HG03060 (cell line): Measurements from ENCODE around the gene TTC39C.
A peak's percentile ranks its signal among the peaks of the same experiment; 100 is the strongest.

Experiments used
- ATAC-seq: cut with Tn5 transposase; IDR thresholded peaks from one replicate; pipeline ENCODE4 v1.9.1; 2021; ENCODE audit warnings: low read depth, moderate number of reproducible peaks; ENCODE audit not compliant: unreplicated experiment

The TTC39C gene

GRCh38 chr18:24176727-24177416 is 162.3 kb downstream of the TTC39C start:
- ATAC-seq, result peak; percentile 33

- ATAC-seq, result no peak
Measured at GRCh38 chr18:24177499-24178133, 163.1 kb downstream of the TTC39C start.

- ATAC-seq, result no peak
Measured at GRCh38 chr18:24180048-24180447, 165.5 kb downstream of the TTC39C start.

- ATAC-seq, result no peak
Measured at GRCh38 chr18:24181806-24182205, 167.3 kb downstream of the TTC39C start.
